GM19238 (cell line): Measurements from ENCODE around the gene ULBP3.
"Not testable (repeated sequence)": the region's sequence is repeated elsewhere in the genome, so short reads cannot be mapped to it uniquely, and the experiment has no call there.

Source experiments
- DNase-seq: peaks from one replicate; pipeline ENCODE4 v3.0.0; 2011; ENCODE audit warnings: low spot score; ENCODE audit not compliant: insufficient read length

Gene ULBP3

DNA sequence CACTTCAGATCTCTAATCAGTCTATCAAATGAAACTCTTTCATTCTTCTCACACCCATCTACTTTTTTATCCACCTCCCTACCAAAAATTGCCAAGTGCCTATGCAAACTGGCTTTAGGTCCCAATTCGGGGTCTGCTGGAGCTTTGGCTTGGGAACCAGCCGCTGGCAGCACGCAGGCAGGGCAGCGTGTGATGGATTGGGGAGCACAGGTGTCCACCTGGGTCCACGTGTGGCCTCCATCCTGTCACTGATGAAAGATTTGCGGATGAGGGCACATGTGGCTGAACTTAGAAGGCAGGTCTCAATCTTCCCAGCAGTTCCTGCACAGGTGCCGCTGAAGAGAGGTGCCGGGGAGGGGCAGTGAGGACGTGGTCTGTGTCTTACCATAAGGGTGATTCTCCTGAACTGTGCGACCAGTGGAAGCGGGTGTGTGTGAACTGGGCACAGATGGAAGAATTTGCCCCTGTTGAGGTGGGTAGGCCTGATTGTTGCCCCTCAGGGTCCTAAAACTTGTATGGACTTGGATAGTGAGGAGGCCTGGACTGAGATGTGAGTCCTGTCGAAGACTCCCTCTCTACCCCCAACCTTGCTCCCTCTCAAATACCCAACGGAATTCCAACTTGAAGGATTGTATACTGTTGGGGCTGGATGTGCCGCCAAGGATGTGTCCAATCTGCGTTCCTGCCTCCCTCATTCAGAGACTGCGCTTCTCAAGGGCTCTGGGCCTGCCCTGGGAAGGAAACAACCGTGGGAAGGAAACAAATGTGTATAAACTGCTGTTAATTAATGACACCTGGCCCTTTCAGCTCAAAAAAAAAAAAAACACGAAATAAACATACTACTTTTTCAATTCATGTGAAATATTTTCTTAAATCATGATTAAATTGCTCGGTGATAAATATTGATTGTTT is 25.2 kb downstream of the ULBP3 start:
- no peak for DNase-seq

DNA sequence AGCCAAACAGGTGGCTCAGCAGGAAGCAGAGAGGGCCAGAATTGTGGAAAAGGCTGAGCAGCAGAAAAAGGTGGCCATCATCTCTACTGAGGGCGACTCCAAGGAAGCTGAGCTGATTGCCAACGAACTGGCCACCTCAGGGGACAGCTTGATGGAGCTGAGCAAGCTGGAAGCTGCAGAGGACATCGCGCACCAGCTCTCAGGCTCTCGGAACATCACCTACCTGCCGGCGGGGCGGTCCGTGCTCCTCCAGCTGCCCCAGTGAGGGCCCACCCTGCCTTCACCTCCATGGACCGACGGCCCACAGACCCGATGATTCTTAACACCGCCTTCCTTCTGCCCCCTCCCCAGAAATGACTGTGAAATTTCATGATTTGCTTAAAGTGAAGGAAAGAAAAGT is 25.8 kb downstream of the ULBP3 start:
- DNase-seq: no peak

- DNase-seq: no peak
These were observed 30.5 kb downstream of the ULBP3 start for GRCh38 chr6:150038202-150039062.

DNA sequence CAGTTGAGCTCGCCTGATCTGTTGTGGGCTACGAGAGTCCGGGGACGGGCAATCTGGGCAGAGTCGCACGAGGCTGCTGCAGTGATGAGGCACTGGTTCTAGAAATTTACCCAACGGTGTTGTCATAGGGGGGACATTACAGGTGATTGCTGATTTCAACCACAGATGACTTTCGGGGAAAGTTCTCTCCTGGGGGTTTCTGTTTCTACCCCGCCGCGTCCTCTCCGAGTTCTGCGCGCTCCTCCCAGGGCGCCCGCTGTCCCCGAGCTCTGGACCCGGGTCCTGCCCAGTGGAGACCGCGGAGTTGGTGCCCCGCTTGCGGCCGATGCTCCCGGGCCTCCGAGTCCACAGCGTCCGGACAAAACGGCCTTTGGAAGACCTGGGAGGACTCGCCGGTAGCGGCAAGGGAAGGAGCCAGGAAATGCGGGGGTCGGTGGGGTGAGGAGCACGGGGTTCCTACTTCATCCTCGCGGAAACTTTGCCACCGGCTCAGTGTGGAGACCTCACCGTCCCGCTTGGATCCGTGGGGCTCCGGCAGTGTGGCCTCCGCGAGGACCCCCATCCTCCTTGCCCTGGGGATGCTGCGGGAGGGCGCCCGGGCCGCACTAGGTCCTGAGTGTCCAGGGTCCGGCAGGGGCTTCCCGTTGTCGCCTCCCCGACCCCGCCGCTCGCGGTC is 31.3 kb downstream of the ULBP3 start:
- DNase-seq: no peak

DNA sequence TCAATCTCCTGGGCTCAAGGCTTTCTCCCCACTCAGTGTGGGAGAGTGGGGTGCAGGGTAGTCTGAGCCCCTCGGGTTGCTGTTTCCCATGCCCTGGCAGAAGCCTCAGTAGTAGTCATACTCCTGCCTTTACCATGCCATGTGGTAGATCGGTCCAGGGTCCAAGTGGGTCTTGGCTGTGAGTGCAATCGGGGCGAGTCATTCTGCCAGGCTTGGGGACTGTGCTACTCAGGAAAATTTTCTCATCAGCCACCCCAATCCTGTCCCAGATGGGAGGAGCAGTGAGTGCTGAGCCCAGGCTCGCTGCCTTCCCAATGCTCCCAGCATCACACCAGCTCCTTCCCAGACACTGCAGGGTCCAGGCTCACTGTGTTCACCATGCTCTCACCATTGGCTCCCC is 32.8 kb downstream of the ULBP3 start:
- DNase-seq: no peak

DNA sequence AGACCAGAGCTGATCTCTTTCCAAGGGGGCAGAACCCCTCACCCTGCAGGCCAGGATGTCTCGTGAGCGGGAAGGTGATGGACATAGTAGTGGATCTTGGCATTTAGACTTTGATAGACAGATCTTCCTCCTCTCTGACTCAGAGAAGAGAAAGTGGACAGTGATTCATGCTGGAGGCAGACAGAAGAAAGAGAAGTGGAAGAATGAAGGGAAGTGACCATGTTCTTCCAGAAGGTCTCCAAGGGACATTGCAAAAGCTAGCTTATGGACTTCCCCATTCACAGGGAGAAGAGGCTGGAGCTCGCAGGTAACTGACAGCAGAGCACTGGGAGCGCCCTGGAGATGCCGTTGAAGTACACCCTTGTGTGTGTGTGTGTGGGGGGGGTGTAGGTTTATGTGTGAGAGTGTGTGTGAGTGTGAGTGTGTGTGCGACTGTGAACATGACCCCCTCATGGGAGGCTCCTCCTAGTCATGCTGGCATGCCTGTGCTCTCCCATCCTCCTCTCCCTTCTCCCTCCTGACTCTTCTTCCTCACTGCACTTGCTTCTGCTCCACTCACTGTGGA is 35.6 kb downstream of the ULBP3 start:
- DNase-seq: no peak

- no peak for DNase-seq
These were observed 36.3 kb downstream of the ULBP3 start for GRCh38 chr6:150032598-150032997.

GRCh38 chr6:150030611-150031010 is 38.3 kb downstream of the ULBP3 start:
- DNase-seq: no peak

DNA sequence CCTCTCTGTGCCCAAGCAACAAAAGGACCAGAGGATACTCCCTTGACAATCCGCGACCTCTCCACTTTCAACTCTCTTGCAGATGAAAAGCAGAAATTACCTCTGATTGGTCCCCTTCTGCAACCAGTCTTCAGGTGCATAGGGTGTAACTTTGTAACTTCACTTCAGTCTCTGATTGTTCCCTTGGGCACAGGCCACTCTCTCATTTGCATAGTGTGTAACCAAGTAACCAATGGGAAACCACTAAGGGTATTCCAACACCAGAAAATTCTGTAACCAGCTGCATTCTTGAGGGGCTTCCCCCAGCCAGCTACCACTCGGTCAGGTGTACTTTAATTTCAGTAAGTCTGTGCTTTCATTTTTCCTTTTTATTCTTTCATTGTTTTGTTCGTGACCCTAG is 39.2 kb downstream of the ULBP3 start:
- no peak for DNase-seq

- DNase-seq: no peak
These were observed 39.6 kb downstream of the ULBP3 start for GRCh38 chr6:150029276-150029675.

- no peak for DNase-seq
These were observed 40.1 kb downstream of the ULBP3 start for GRCh38 chr6:150028799-150029198.

DNA sequence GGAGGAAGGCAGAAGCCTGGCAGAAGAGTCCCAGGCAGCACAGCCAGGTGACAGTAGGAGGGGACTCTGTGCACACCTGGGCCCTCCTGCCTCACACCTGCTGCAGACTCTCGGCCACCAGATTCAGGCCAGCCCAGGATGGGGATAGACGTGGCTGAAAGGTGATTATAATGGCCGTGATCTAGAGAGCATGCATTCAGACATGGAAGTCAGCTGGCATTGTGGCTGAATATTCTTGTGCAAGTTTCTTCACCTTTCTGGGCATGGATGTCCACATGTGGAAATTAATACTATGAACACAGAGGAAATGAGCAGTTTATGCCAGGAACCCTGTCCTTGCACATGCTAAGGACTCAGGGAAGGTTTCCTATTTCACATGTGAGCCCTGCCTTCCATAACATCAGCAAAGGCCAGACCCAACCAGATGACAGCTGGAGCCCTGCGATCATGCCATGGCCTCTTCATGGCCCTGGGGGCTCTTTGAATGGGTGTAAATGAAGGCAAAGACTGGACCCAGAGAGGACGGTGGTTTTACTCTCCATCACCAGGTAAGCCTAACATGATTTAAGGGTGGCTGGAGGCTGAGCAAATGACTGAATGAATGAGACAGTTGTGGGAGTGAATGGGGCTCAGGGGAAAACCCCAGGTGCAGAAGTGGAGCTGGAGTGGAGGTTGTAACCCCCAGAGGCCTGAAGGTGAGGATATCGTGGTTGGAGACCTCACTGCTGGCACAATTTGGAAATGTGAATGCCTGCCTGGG is 40.9 kb downstream of the ULBP3 start:
- no peak for DNase-seq

DNA sequence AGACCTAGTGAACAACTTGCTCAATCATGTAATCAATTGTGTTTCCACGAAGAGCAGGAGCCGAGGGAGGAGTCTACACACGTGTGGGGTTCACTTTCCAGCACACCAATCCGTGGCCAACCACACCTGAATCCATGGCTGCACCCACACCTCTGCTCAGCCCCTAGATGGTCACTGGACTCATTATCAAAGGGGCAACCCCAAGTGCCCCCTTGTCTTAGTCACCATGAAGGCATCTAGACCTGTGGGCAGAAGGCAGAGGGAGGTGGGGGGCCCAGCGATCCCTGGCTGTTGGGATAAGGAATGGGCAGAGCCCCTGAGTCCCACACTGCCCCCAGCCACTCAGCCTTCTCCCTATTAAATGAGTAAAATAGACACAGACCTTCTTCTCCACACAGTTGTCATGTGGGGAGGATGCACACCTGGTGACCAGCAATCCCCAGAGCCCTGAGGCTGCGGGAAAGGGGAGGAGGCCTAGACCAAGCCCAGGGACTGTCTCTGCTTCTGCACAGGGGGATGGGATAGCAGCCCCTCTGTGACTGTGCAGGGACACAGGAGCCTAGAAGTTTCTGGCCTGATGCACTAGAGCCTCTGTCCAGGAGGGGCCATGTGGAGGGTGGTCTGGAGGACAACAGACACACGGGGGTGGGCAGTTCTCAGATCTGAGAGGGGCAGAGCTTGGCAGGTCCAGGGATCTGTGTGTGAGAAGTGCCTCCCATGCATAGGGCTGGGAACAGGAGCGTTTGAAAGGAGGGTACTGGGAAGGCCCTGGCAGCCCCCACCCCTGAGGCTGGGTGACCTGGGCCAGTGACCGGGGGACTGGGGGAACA is 41.7 kb downstream of the ULBP3 start:
- no peak for DNase-seq

- DNase-seq: no peak
These were observed 43.6 kb downstream of the ULBP3 start, which contains the start of gene RAET1L for GRCh38 chr6:150025201-150025917. Gene RAET1L, minus strand, starts transcription at chr6:150025532. Its CDS starts 61 bp downstream, at chr6:150025471.

DNA sequence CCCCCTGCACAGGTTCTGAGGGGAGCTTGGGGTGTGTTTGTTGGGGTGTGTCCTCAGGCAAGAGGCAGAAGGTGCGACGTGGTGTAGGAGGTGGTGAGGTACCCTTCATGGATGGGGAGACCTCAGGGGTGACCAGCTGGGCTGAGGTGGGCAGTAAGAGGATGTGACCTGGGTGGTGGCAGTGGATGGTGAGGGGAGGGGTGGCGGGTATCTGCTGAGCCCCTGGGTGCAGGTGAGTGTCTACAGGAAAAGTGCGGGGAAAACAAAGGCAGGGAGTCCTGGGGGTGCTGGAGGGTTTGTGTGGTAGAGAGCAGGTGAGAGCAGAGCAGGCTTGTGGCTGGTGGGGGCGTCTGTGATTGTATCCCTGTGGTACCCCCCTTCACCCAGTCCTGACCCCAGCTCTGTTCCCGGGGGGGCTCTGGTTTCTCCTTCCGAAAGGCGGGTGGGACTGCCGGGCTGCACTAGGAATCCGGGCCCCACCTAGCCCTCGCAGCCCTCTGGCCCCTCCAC is 44.2 kb downstream of the ULBP3 start:
- DNase-seq: no peak

DNA sequence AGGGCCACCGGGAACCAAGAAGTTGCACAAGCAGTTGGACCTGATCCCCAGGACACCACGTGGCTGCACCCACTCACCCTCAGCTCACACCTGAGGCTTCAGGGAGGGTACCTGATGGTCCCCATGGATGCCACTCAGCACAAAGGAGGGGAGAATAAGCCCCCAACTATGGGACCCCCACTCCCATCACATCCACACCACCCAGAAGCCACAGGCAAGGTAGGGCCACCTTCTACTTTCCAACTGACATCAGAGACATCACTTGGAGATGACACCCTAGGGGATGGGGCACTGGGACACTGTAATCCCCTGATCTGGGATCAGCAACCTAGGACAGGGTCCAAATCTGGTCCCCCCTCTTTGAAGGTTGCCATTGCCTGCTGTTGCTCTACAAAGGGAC is 44.9 kb downstream of the ULBP3 start:
- not testable (repeated sequence) for DNase-seq

DNA sequence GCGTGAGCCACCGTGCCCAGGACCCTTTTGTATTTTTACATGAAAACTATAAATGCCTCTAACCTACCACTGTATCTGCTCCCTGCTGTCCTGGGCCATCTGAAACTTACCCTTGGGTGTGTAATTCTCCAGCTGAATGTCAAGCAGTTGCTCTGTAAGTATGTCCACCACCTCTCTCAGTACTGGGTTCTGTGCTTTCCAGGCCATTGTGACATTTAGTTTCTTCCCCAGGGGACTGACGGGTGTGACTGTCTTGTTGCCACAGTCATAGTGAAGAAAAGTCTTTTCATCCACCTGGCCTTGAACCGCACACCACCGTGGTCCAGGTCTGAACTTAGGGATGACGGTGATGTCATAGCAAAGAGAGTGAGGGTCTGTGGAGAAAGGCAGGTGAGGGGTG is 47.1 kb downstream of the ULBP3 start:
- not testable (repeated sequence) for DNase-seq

- no peak for DNase-seq
These were observed 49.9 kb downstream of the ULBP3 start for GRCh38 chr6:150018846-150019580.
